ENCODE results near the gene GP1BA.
A peak's percentile ranks its signal among the peaks of the same experiment; 100 is the strongest.

Gene GP1BA

DNA sequence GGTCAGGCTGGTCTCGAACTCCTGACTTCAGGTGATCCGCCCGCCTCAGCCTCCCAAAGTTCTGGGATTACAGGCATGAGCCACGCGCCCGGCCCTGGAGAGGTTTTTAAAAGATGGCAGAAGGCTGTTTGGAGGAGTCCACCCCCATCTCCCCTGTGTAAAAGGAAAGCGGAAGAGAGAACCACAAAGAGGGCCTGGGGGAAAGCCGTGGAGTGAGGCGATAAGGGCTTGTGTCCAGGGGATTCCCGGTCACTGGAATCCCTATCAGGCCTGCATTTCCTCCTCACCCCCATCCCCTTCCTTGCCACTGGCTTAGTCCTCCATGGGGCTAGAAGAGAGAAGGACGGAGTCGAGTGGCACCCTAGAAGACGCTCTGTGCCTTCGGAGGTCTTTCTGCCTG is at the start of gene GP1BA:
TSS of gene GP1BA (plus strand) at position 315 of the 400 bp plus-strand sequence. CDS start 328 bp downstream, outside the sequence.
- DNase-seq (ENCODE audit: low spot score), result no peak

- DNase-seq (ENCODE audit: low spot score), result no peak
Measured at GRCh38 chr17:4884489-4884888, 47.6 kb upstream of the GP1BA start.

GRCh38 chr17:4886830-4887229 is 45.2 kb upstream of the GP1BA start:
- no peak for DNase-seq (ENCODE audit: low spot score)

DNA sequence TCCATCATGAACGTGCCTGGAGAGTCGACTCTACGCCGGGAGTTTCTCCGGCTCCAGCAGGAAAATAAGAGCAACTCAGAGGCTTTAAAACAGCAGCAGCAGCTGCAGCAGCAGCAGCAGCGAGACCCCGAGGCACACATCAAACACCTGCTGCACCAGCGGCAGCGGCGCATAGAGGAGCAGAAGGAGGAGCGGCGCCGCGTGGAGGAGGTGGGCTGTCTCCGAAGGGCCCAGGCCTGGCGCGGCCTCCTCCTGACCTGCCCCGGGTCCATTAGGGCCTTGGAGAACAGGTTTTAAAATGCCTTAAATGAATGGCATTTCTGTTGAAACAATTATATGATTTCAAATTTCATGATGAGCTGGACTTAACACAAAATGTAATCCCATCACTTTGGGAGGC is 44.5 kb upstream of the GP1BA start:
- no peak for DNase-seq (ENCODE audit: low spot score)

GRCh38 chr17:4891411-4892410 is 40.4 kb upstream of the GP1BA start:
- no peak for DNase-seq (ENCODE audit: low spot score)

DNA sequence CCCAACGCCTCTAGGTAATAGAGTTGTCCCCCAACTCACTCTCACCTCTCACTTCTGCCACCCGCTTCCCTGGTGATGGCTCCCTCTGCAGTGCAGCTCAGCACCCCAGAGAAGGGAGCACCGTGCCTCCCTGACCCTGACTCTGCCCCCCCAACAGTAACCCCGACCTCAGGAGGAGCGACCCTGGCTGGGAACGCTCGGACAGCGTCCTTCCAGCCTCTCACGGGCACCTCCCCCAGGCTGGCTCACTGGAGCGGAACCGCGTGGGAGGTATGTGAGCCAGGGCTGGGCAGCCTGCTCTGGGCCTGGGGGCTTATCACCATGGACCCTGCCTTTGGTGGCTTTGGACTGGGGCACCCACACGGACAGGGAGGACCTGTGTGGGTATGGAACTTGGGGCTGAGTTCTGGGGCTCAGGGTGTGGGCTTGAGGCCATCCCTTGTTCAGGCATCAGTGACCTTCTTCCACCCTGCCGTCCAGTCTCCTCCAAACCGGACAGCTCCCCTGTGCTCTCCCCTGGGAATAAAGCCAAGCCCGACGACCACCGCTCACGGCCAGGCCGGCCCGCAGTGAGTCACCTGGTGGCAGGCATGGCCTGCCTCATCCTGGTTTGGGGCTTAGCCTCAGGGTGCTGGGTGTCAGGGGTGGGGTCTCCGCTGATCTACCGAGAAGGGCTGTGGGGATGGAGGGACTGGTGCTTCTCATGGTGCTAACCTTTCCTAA is 39.4 kb upstream of the GP1BA start:
- no peak for DNase-seq (ENCODE audit: low spot score)

DNA sequence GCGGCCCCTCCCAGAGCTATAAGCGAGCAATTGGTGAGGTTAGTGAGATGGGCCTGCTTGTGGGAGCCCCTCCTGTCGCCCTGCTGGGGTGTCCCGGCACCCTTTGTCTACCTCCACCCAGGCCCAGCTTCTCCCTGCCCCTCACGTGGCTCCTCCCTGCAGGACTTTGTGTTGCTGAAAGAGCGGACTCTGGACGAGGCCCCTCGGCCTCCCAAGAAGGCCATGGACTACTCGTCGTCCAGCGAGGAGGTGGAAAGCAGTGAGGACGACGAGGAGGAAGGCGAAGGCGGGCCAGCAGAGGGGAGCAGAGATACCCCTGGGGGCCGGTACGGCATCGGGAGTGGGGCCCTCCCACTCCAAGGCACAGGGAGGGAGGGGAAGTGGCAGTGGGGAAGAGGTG is 38.8 kb upstream of the GP1BA start:
- DNase-seq (ENCODE audit: low spot score), result no peak

- DNase-seq (ENCODE audit: low spot score), result no peak
Measured at GRCh38 chr17:4893721-4894560, 38.1 kb upstream of the GP1BA start.

DNA sequence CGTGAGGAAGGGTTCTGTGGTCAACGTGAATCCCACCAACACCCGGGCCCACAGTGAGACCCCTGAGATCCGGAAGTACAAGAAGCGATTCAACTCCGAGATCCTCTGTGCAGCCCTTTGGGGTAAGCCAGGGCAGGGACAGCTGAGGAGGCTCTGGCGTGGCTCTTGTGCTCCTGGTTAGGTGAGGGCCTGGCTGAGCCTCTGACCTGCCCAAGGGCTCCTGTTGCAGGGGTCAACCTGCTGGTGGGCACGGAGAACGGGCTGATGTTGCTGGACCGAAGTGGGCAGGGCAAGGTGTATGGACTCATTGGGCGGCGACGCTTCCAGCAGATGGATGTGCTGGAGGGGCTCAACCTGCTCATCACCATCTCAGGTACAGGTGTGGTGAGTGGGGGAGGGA is 37.0 kb upstream of the GP1BA start:
- DNase-seq (ENCODE audit: low spot score), result no peak

DNA sequence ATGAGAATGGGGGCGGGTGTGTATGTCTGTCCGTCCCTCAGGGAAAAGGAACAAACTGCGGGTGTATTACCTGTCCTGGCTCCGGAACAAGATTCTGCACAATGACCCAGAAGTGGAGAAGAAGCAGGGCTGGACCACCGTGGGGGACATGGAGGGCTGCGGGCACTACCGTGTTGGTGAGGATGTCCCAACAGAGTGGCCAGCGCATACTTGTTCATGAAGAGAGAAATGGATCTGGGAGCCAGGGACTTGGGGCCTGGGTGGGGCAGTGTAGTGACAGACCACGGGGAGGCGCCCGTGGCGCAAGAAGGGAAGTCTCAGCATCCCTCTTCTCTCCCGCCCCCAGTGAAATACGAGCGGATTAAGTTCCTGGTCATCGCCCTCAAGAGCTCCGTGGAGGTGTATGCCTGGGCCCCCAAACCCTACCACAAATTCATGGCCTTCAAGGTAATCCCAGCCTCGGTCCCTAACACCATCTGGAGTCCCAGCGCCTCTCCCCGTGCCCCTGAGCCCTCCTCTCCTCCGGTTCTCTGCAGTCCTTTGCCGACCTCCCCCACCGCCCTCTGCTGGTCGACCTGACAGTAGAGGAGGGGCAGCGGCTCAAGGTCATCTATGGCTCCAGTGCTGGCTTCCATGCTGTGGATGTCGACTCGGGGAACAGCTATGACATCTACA is 36.3 kb upstream of the GP1BA start:
- no peak for DNase-seq (ENCODE audit: low spot score)

DNA sequence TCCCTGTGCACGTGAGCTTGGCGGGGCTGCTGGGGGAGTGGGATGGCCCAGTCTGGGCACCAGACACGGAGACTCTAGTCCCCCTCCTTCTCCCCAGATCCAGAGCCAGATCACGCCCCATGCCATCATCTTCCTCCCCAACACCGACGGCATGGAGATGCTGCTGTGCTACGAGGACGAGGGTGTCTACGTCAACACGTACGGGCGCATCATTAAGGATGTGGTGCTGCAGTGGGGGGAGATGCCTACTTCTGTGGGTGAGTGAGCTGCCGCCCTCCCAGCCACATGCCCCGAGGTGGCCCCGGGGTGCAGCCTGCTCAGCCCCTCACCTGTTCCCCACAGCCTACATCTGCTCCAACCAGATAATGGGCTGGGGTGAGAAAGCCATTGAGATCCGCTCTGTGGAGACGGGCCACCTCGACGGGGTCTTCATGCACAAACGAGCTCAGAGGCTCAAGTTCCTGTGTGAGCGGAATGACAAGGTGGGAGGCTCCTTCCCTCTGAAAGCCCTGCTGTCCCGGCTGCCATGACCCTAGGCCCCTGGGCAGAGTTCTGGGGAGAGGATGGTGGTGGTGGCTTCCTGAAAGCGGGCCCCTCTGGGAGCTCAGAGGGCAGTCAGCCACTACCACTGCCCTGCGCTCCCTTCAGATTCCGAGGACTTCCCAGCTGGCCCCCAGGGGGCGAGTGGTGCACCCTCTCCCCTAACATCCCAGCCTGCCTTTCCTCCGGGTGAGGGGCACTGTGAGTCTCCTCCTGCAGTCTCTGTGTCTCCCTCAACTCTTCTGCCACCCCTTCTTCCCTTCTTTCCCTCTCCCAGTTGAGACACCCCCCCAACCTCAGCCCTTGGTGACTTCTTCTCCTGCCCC is 35.5 kb upstream of the GP1BA start:
- no peak for DNase-seq (ENCODE audit: low spot score)

- no peak for DNase-seq (ENCODE audit: low spot score)
Measured at GRCh38 chr17:4897198-4897687, 34.8 kb upstream of the GP1BA start.

GRCh38 chr17:4897785-4898184 is 34.3 kb upstream of the GP1BA start:
- DNase-seq (ENCODE audit: low spot score), result no peak

DNA sequence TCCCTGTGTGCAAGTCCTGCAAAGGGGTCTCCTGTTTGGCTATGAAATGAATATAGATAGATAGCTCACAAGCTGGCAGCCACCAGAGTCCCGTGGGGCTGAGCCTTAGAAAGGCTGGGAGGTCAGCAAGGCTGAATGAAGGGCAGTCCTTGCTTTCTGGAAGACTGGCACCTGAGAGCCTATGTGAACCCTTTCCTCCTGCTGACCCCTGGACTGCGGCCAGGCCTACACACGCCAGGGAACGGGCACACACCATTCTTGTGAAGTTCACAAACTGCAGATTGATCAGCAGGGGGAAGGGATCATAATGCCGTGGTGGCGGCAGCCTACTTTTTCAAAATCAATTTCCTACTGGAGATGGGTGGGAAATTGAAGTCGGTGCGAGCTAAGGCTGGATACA is 33.7 kb upstream of the GP1BA start:
- DNase-seq (ENCODE audit: low spot score), result no peak

- DNase-seq (ENCODE audit: low spot score), result no peak
Measured at GRCh38 chr17:4898927-4899326, 33.1 kb upstream of the GP1BA start.

- DNase-seq (ENCODE audit: low spot score), result peak; percentile 68
Measured at GRCh38 chr17:4899341-4900230, 32.5 kb upstream of the GP1BA start, which contains the start of gene C17orf107. C17orf107 (plus strand) TSS chr17:4899536; CDS start chr17:4899763, 227 bp downstream.

DNA sequence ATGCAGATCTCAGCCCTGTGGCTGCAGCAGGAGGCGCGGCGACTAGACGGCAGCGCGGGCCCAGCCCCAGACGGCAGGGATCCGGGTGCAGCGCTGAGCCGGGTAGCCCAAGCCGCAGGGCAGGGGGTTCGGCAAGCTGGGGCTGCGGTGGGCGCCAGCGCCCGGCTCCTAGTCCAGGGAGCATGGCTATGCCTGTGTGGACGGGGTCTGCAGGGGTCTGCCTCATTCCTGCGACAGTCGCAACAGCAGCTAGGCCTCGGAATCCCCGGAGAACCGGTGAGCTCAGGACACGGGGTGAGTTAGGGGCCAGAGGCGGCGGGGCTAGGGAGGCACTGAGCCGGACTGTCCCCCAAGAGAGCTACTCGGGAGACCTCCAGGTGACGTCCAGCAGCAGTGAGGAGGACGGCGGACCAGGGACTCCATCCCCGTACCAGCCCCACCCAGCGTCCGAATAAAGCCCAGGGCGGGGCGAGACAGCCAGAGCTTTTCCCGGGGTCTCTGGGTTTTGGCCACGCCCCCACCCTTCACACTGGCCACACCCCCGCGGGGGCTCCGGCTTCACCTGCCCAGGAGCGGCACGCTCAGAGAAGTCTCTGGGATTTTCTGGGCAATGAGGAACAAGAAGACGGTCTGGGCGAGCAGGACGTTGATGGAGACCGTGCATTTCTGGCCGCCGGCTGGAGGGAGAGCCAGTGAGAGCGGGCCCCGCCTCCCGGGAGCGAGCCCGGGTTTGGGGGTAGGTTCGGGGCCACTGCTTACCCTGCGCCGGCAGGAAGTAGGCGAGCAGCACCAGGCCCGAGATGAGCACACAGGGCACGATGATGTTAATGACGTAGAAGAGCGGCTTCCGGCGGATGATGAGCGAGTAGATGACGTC is 31.6 kb upstream of the GP1BA start:
- DNase-seq (ENCODE audit: low spot score), result peak; percentile 65

GRCh38 chr17:4901108-4901647 is 30.9 kb upstream of the GP1BA start:
- DNase-seq (ENCODE audit: low spot score), result no peak

Measured in kidney capillary endothelial cell (primary cell).